Heart right ventricle (tissue), 16 donors: ENCODE results near the gene MOG. TPM values are rescaled to one million over a fixed set of nuclear protein-coding genes. Genes with fewer than 3 reads are reported as not detected.

Experiments used
- ATAC-seq, 8 donors: fragments of 200-7000 bp; cut with Tn5 transposase; one replicate each; pipeline ENCODE4 v1.9.1; 2020; ENCODE audit warnings: mild to moderate bottlenecking in 8 of 8, moderate library complexity in 8 of 8, moderate number of reproducible peaks in 1 of 8
- DNase-seq, 2 donors: peaks; one replicate each; pipeline ENCODE4 v3.0.0-alpha.2; 2020
- H3K27ac ChIP-seq, 10 donors: fragments of 200-600 bp; sonication (generic) in 2 of 10; one replicate each; pipeline versions ENCODE4 v1.5.0 to v1.8.0; 2020 to 2022; ENCODE audit warnings: mild to moderate bottlenecking in 3 of 10
- H3K27me3 ChIP-seq, 7 donors: fragments of 200-600 bp; one replicate each; pipeline ENCODE4 v1.8.0; 2021 to 2022; ENCODE audit warnings: mild to moderate bottlenecking in 2 of 7
- H3K36me3 ChIP-seq, 9 donors: fragments of 200-600 bp; sonication (generic) in 1 of 9; one replicate each; pipeline versions ENCODE4 v1.5.0 to v1.8.0; 2020 to 2022; ENCODE audit warnings: mild to moderate bottlenecking in 2 of 9
- H3K4me1 ChIP-seq, 9 donors: fragments of 200-600 bp; sonication (generic) in 1 of 9; one replicate each; pipeline versions ENCODE4 v1.5.0 to v1.8.0; 2020 to 2022; ENCODE audit warnings: mild to moderate bottlenecking in 4 of 9
- H3K4me3 ChIP-seq, 10 donors: fragments of 200-600 bp; sonication (generic) in 2 of 10; one replicate each; pipeline versions ENCODE4 v1.5.0 to v1.8.0; 2020 to 2022; ENCODE audit warnings: mild to moderate bottlenecking in 7 of 10, moderate library complexity in 2 of 10
- H3K9me3 ChIP-seq, 11 donors: fragments of 200-600 bp in 10 of 11; sonication (generic) in 2 of 11; one replicate each; pipeline versions ENCODE4 v1.5.0 to v1.8.0; 2013 to 2022; ENCODE audit warnings: mild to moderate bottlenecking in 2 of 11, control low read depth in 1 of 11, moderate library complexity in 1 of 11
- WGBS, 2 donors: extraction: QIAGEN DNeasy Blood & Tissue Kit; methylation state at CpG; one replicate each; pipeline ENCODE4 v1.1.7; 2013; ENCODE audit warnings: inconsistent platforms in 1 of 2; 5-methylcytosine and 5-hydroxymethylcytosine counted together
- intact Hi-C, 10 donors: fragments of 100-400 bp; cut with DNase I; formaldehyde crosslinking; loops; one replicate each; pipeline versions ENCODE4 v1.11.1 to v1.14.2; 2022
- polyA plus RNA-seq, 2 donors: library from polyadenylated mRNA; stranded (reverse); fragments of 200-250 nt; gene quantifications; one replicate each; pipeline ENCODE4 v1.2.3, GENCODE V29; 2013
- total RNA-seq, 10 donors: library from RNA; stranded (reverse); fragmentation: NEBNext Ultra II Directional in 3 of 10; extraction: Animal tissue kit (Norgen Biotek cat#: 25700) in 3 of 10; gene quantifications; one replicate each; pipeline versions ENCODE4 v1.2.1 to v1.2.4, GENCODE V29; 2021 to 2023
- TF ChIP-seq, protein P1 (sequence below), 9 donors: fragments of 200-600 bp; sonication (generic) in 2 of 9; IDR thresholded peaks; one replicate each; pipeline versions ENCODE4 v1.5.0 to v1.8.0; 2021 to 2022; ENCODE audit warnings: antibody characterized with exemption in 9 of 9, mild to moderate bottlenecking in 5 of 9, moderate library complexity in 1 of 9
- donor health status: Arrhythmogenic right ventricular cardiomyopathy.
- donor health status: ischemic (EF 13 %, LVEDD 7.1; RV severe dilation, severe dysfunction).
- donor health status: healthy with polysubstance abuse.
- donor health status: DM: no; HTN: yes; CAD: no.
- donor health status: DM: no; HTN: no; CAD: no.
- donor health status: ischemic (EF 25% LVEDD 6.9; RV normal size, moderate dysfunction).
- donor health status: ischemic (EF 25% LVEDD 5.7; RV mildly dilated, moderate dysfunction).
- donor health status: healthy.
- donor health status: DM: yes; HTN: yes; CAD: no.
- donor health status: Ischemic cardiomyopathy.
- donor health status: ischemic (EF 35%, LVEDD 5.7; RV mildly dilated, moderate dysfunction).
- donor health status: nonischemic (EF 11% LVEDD 7.7; RV severe dilation, severe dysfunction).
- donor health status: DM: yes; HTN: yes; CAD: no.
- donor health status: PGD.
- donor health status: ischemic (EF 29% LVEDD 5.4; RV normal size, mild dysfunction).
- donor health status: nonischemic (EF 23%, LVEDD 6.1; RV moderate dilation, normal function).

MOG gene
- total and polyA plus RNA-seq, 12 donors: 0.19 to 13.6 (median 2.9) TPM

DNA sequence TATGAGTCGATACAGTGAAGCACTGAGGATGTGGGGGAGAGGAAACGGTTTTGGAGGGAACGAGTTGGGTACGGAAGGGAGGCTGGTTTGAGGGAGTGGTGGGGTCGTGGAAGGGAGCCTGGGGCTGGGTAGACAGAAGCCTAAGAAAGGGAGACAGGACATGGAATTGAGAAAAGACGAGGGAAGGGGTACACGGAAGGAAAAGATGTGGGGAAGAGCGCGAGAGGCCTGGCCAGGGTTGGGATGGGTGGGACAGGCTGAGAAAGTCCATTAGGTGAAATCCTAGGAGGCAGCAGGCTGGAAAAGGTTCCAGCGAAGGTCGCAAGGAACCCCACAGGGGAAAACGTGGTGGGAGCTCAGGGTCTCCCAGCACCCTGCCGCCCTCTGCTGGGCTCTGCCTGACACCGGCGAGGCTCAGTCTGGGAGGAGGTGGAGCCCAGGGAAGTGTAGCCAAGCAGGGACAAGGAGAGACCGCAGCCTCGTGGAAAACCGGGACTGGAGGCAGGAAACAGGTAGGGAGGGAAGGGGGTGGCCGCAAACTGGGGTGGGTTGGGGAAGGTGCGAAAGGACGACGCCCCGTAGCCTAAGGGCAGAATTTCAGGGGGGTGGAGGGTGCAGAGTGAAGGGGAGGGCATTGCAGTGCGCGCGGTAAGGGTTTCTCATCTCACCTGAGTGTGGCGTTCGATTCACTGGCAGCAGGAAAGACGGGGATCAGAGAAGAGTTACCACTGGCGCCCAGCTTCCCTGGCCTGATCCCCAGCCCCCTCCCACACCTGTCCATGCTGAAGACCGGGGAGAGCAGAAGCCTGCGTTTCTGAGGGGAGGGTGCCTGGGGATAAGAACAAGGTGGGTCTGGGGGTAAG, 28.2 kb upstream of the MOG start:
- peaks cover 0 to 13% (median 0%) of the 10 kb centered on the region in 9 donors for H3K36me3 ChIP-seq
- DNase-seq: peak; percentile 77 to 79
- no peaks in the 10 kb centered on the region for H3K9me3 ChIP-seq
- peak overlapping the region; percentile 44 to 67 (median 58) for H3K4me3 ChIP-seq
- TF ChIP-seq, protein P1, sequence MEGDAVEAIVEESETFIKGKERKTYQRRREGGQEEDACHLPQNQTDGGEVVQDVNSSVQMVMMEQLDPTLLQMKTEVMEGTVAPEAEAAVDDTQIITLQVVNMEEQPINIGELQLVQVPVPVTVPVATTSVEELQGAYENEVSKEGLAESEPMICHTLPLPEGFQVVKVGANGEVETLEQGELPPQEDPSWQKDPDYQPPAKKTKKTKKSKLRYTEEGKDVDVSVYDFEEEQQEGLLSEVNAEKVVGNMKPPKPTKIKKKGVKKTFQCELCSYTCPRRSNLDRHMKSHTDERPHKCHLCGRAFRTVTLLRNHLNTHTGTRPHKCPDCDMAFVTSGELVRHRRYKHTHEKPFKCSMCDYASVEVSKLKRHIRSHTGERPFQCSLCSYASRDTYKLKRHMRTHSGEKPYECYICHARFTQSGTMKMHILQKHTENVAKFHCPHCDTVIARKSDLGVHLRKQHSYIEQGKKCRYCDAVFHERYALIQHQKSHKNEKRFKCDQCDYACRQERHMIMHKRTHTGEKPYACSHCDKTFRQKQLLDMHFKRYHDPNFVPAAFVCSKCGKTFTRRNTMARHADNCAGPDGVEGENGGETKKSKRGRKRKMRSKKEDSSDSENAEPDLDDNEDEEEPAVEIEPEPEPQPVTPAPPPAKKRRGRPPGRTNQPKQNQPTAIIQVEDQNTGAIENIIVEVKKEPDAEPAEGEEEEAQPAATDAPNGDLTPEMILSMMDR (IDR thresholded peaks at IDR 0.05): peak; percentile 32 to 86 (median 65)
- 8 to 10% methylated on average over 32 of the region's 32 CpGs for WGBS, 2 donors
- peaks cover 4 to 53% (median 39%) of the 10 kb centered on the region in 9 donors for H3K4me1 ChIP-seq
- intact Hi-C loops: no loop called here
- H3K27me3 ChIP-seq: peaks cover 0 to 20% (median 0%) of the 10 kb centered on the region in 7 donors
- peak overlapping the region in 9 of 10 donors; percentile 48 to 80 (median 69) for H3K27ac ChIP-seq
- peak; percentile 41 to 83 (median 61) for ATAC-seq

DNA sequence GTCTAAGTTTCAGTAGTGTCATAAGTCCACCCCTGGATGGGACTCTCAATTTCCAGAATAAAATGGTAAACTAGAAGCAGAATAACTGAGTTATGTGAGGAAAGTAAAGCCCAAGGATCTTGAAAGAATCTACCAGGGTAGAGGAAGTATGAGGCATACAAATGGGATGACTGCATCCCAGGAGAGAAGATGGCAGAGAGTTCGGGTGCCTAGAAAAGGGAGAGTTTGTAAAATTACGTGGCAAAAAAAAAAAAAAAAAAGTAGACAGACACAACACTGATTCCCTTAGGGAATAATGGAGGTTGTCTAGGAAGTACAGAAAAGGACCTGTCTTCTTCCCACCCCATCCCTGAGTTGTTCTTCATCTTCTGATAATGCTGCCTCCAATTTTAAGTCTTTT, 27.3 kb upstream of the MOG start:
- H3K9me3 ChIP-seq: no peaks in the 10 kb centered on the region
- H3K27me3 ChIP-seq: peaks cover 0 to 20% (median 0%) of the 10 kb centered on the region in 7 donors
- intact Hi-C loops: no loop called here
- no peak overlapping the region for H3K27ac ChIP-seq
- peaks cover 0 to 4% (median 0%) of the 10 kb centered on the region in 9 donors for H3K36me3 ChIP-seq
- DNase-seq: no peak
- 89 to 91% methylated on average over 2 of the region's 2 CpGs for WGBS, 2 donors
- no peak overlapping the region for H3K4me3 ChIP-seq
- peaks cover 4 to 54% (median 39%) of the 10 kb centered on the region in 9 donors for H3K4me1 ChIP-seq
- ATAC-seq: no peak
- TF ChIP-seq, protein P1 (IDR thresholded peaks at IDR 0.05): no peak

- no peak for DNase-seq
- Histone ChIP-seq H3K36me3 (peaks cover 0 to 4% (median 0%) of the 10 kb centered on the region in 9 donors), H3K4me1 (peaks cover 4 to 54% (median 39%) of the 10 kb centered on the region in 9 donors), H3K27me3 (peaks cover 0 to 20% (median 0%) of the 10 kb centered on the region in 7 donors), H3K4me3 (no peak overlapping the region), H3K27ac (no peak overlapping the region), H3K9me3 (no peaks in the 10 kb centered on the region)
- ATAC-seq: no peak
- WGBS, 2 donors: 81 to 85% methylated on average over 9 of the region's 9 CpGs
- intact Hi-C loops: no loop called here
- TF ChIP-seq, protein P1 (IDR thresholded peaks at IDR 0.05): no peak
Observed at GRCh38 chr6:29630315-29630714, 26.6 kb upstream of the MOG start.

- DNase-seq (no peak), ATAC-seq (no peak)
- H3K27ac ChIP-seq: peak overlapping the region in 1 of 10 donors; percentile 78
- 62 to 71% methylated on average over 14 of the region's 14 CpGs for WGBS, 2 donors
- H3K4me3 ChIP-seq: peak overlapping the region in 5 of 10 donors; percentile 72 to 87 (median 81)
- peaks cover 4 to 54% (median 39%) of the 10 kb centered on the region in 9 donors for H3K4me1 ChIP-seq
- H3K36me3 ChIP-seq: peaks cover 0 to 4% (median 0%) of the 10 kb centered on the region in 9 donors
- intact Hi-C loops: no loop called here
- TF ChIP-seq, protein P1 (IDR thresholded peaks at IDR 0.05): no peak
- H3K9me3 ChIP-seq: no peaks in the 10 kb centered on the region
- H3K27me3 ChIP-seq: peaks cover 0 to 20% (median 0%) of the 10 kb centered on the region in 7 donors
Observed at GRCh38 chr6:29631209-29631810, 25.6 kb upstream of the MOG start.
